Esophagus squamous epithelium (tissue), 5 donors: Measurements from ENCODE around the gene ASF1A. TPM values are rescaled to one million over a fixed set of nuclear protein-coding genes. Genes with fewer than 3 reads are reported as not detected.

ENCODE experiments used
- DNase-seq: peaks from one replicate; lab custom pipeline; 2025; lab: John Stamatoyannopoulos, UW
- H3K27ac ChIP-seq, 4 donors: fragments of 200-600 bp; sonication (generic); one replicate each; pipeline ENCODE4 v1.5.1; 2016 to 2019; ENCODE audit warnings: mild to moderate bottlenecking in 1 of 4
- H3K27me3 ChIP-seq, 4 donors: fragments of 200-600 bp; sonication (generic); 1 replicate in 3 of 4; 2 replicates in 1 of 4; pipeline versions ENCODE4 v1.5.1 to v1.6.0; 2017 to 2021; ENCODE audit warnings: antibody characterized with exemption in 1 of 4
- H3K36me3 ChIP-seq, 3 donors: fragments of 200-600 bp; sonication (generic); one replicate each; pipeline ENCODE4 v1.5.1; 2016 to 2019
- H3K4me1 ChIP-seq, 3 donors: fragments of 200-600 bp; sonication (generic); one replicate each; pipeline ENCODE4 v1.5.1; 2017 to 2019
- H3K4me3 ChIP-seq, 4 donors: fragments of 200-600 bp; sonication (generic); 1 replicate in 3 of 4; 2 replicates in 1 of 4; pipeline ENCODE4 v1.5.1; 2016 to 2019; ENCODE audit warnings: mild to moderate bottlenecking in 2 of 4, moderate library complexity in 1 of 4
- H3K9me3 ChIP-seq, 3 donors: fragments of 200-600 bp; sonication (generic); one replicate each; pipeline ENCODE4 v1.5.1; 2016 to 2019
- CTCF ChIP-seq, 6 experiments: fragments of 450-650 bp in 4 of 6; fragments of 200-600 bp in 2 of 6; sonication (generic) in 2 of 6; IDR thresholded peaks; one replicate each; pipeline ENCODE4 v1.5.1; 2016 to 2019; ENCODE audit warnings: antibody characterized with exemption in 6 of 6, mild to moderate bottlenecking in 4 of 6, moderate library complexity in 4 of 6
- POLR2A ChIP-seq, 4 donors: fragments of 450-650 bp; IDR thresholded peaks; one replicate each; pipeline ENCODE4 v1.6.1; 2017; ENCODE audit warnings: antibody characterized with exemption in 4 of 4, mild to moderate bottlenecking in 4 of 4, moderate library complexity in 3 of 4
- WGBS, 2 donors: methylation state at CpG; one replicate each; pipeline ENCODE4 v1.1.5; 2018; 5-methylcytosine and 5-hydroxymethylcytosine counted together
- intact Hi-C: fragments of 100-400 bp; cut with DNase I; formaldehyde crosslinking; loops from one replicate; pipeline ENCODE4 v1.15.0; 2022
- total RNA-seq, 4 donors: library from RNA; depleted of rRNA; stranded (reverse); fragments of >200 nt; gene quantifications; one replicate each; pipeline ENCODE4 v1.1.0, GENCODE V29; 2016
- donor health status: DM: yes; HTN: yes; CAD: no.

The ASF1A gene
- total RNA-seq, 4 donors from 2014 or later = 10.0 to 16.5 (median 11.9) TPM

DNA sequence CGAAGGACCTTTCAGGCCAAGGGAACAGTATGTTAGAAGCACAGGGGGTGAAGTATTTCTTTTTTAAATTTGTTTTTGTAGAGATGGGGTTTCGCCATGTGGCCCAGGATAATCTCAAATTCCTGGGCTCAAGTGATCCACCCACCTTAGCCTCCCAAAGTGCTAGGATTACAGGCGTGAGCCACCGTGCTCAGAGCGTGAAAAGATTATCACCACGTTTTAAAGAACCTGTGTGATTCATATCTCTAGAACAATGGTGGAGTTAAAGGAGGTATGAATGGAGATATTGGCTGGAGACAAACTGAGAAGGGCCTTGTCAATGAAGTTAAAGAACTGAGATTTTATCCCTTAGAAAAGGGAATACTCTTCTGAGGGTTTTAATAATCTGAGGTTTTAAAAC lies 9.7 kb downstream of the ASF1A start:
- intact Hi-C loops = no loop called here

DNA sequence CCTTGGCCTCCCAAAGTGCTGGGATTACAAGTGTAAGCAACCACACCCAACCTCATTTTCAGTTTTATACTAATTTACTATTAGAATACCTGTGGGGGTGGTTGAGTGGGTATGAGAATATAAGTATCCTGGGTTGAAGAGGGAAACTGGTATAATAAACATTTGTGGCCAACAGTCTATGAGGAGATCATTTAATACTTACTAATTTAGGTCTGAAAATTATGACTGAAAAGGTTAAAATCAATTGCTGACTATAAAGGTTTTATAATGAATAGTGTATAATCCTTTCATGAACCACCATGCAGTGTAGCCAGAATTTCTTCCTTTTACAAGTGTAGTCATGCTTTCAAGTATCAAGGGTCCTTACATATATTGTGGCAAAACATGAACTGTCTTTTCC lies 11.1 kb downstream of the ASF1A start:
- Histone ChIP-seq H3K4me1 (peaks cover 0 to 50% (median 8%) of the 10 kb centered on the region in 3 donors), H3K36me3 (peaks cover 0 to 80% (median 5%) of the 10 kb centered on the region in 3 donors), H3K4me3 (no peak overlapping the region), H3K27me3 (no peaks in the 10 kb centered on the region), H3K27ac (no peak overlapping the region), H3K9me3 (no peaks in the 10 kb centered on the region)
- no peak for DNase-seq
- intact Hi-C loops = no loop called here
- no peak for TF ChIP-seq POLR2A (IDR thresholded peaks at IDR 0.05)
- no peak for TF ChIP-seq CTCF (IDR thresholded peaks at IDR 0.05)

More for the DNA sequence above, 9.7 kb downstream of the ASF1A start:
- peaks cover 0 to 80% (median 0%) of the 10 kb centered on the region in 3 donors for H3K36me3 ChIP-seq
- TF ChIP-seq POLR2A (IDR thresholded peaks at IDR 0.05) (no peak), CTCF (IDR thresholded peaks at IDR 0.05) (no peak)
- peaks cover 0 to 57% (median 8%) of the 10 kb centered on the region in 3 donors for H3K4me1 ChIP-seq
- no peak for DNase-seq
- no peaks in the 10 kb centered on the region for H3K9me3 ChIP-seq
- 58 to 69% methylated on average over 6 of the region's 6 CpGs for WGBS, 2 donors
- H3K4me3 ChIP-seq = no peak overlapping the region
- no peaks in the 10 kb centered on the region for H3K27me3 ChIP-seq
- no peak overlapping the region for H3K27ac ChIP-seq

DNA sequence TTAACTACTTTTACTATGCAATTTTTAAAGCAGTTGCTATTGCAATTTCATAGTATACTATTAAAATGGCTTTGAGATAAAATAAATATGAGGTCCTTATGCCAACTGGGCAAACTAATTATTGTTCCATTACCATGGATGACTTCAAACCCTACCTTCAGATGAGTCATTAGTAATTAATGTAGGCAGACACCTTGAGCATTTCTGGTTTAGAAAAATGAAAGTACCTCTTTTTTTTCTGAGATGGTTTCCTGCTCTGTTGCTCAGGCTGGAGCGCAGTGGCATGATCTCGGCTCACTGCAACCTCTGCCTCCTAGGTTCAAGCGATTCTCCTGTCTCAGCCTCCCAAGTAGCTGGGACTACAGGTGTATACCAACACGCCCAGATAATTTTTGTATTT lies 11.9 kb downstream of the ASF1A start:
- intact Hi-C loops = no loop called here
- H3K27ac ChIP-seq = no peak overlapping the region

DNA sequence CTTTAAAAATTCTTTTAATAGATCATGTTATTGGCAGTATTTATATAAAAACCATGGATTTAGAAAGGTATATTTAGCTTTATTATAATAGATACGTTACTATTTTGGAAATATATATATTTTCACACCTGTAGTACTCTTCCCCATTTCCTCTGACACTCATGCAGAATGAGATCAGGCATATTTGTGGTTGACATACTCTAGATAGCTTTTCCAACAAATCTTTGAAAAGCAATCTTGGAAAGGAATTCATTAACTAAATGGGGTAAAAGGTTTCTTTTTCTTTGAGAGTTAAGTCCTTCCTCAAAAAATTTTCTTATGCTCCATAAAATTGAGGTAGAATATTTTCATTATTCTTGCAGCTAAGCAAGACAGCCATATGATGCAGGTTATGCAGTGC lies 14.5 kb downstream of the ASF1A start:
- peaks cover 0 to 24% (median 0%) of the 10 kb centered on the region in 3 donors for H3K4me1 ChIP-seq
- H3K9me3 ChIP-seq = no peaks in the 10 kb centered on the region
- intact Hi-C loops = no loop called here
- no peak overlapping the region for H3K27ac ChIP-seq
- WGBS, 2 donors = 75 to 79% methylated on average over 1 of the region's 1 CpG
- no peak overlapping the region for H3K4me3 ChIP-seq
- peaks cover 0 to 98% (median 20%) of the 10 kb centered on the region in 3 donors for H3K36me3 ChIP-seq
- no peaks in the 10 kb centered on the region for H3K27me3 ChIP-seq
- TF ChIP-seq CTCF (IDR thresholded peaks at IDR 0.05) (no peak), POLR2A (IDR thresholded peaks at IDR 0.05) (no peak)
- no peak for DNase-seq

More for the DNA sequence above, 11.9 kb downstream of the ASF1A start:
- WGBS, 2 donors = 84 to 87% methylated on average over 4 of the region's 4 CpGs
- Histone ChIP-seq H3K27me3 (no peaks in the 10 kb centered on the region), H3K36me3 (peaks cover 0 to 83% (median 13%) of the 10 kb centered on the region in 3 donors), H3K4me3 (no peak overlapping the region), H3K9me3 (no peaks in the 10 kb centered on the region), H3K4me1 (peaks cover 0 to 42% (median 8%) of the 10 kb centered on the region in 3 donors)
- no peak for DNase-seq
- no peak for TF ChIP-seq CTCF (IDR thresholded peaks at IDR 0.05)
- TF ChIP-seq POLR2A (IDR thresholded peaks at IDR 0.05) = no peak

DNA sequence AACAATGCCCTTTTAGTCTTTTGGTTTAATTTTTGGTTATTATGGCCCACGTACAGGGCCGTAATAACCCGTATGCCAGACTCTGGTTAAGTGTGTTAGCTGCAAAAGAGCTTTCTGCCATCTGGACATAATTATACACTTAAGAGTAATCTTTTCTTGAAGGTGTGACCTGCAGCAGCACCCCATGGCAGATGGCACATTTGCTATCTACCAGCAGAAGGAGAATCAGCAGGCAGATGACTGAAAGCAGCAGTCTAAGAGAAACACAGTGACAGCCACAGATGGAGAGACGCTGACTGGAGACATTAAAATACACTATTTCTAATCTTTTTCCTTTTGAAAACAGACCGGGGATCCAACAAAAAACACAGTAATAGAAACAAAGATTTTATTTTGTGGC lies 18.7 kb downstream of the ASF1A start:
- H3K27ac ChIP-seq = no peak overlapping the region
- intact Hi-C loops = no loop called here
- DNase-seq = no peak
- 88 to 91% methylated on average over 5 of the region's 5 CpGs for WGBS, 2 donors
- no peak overlapping the region for H3K4me3 ChIP-seq
- no peaks in the 10 kb centered on the region for H3K27me3 ChIP-seq
- H3K4me1 ChIP-seq = no peaks in the 10 kb centered on the region
- H3K9me3 ChIP-seq = no peaks in the 10 kb centered on the region
- TF ChIP-seq CTCF (IDR thresholded peaks at IDR 0.05) (no peak), POLR2A (IDR thresholded peaks at IDR 0.05) (no peak)
- H3K36me3 ChIP-seq = peaks cover 4 to 99% (median 20%) of the 10 kb centered on the region in 3 donors
